HEK293T (cell line): ENCODE results near the gene EVA1B.

Source experiments
- CTBP1 ChIP-seq: fragments of 450-650 bp; IDR thresholded peaks from 2 replicates; pipeline ENCODE4 v1.6.1; 2016; ENCODE audit warnings: borderline replicate concordance
- FOXK2 ChIP-seq: fragments of 450-650 bp; IDR thresholded peaks from 2 replicates; pipeline ENCODE4 v1.6.1; 2016; ENCODE audit warnings: mild to moderate bottlenecking
- FOXM1 ChIP-seq: fragments of 450-650 bp; IDR thresholded peaks from 2 replicates; pipeline ENCODE4 v1.6.1; 2017; ENCODE audit warnings: mild to moderate bottlenecking, borderline replicate concordance
- L3MBTL2 ChIP-seq: fragments of 450-650 bp; conservative IDR thresholded peaks from 2 replicates; pipeline ENCODE4 v1.6.1; 2016; ENCODE audit warnings: mild to moderate bottlenecking
- NFRKB ChIP-seq: fragments of 450-650 bp; IDR thresholded peaks from 2 replicates; pipeline ENCODE4 v1.6.1; 2016; ENCODE audit warnings: mild to moderate bottlenecking, moderate library complexity
- TARDBP ChIP-seq: fragments of 450-650 bp; IDR thresholded peaks from 2 replicates; pipeline ENCODE4 v1.6.1; 2016

GRCh38 chr1:36339615-36340014 lies 16.2 kb upstream of the EVA1B start:
- TF ChIP-seq FOXK2 (no peak), NFRKB (no peak), FOXM1 (no peak), L3MBTL2 (no peak), CTBP1 (no peak), TARDBP (no peak)
